SK-N-SH treated with all-trans-retinoic acid at 6 μM for 48 hours (cell line): ENCODE results near the gene SAE1.
A peak's percentile ranks its signal among the peaks of the same experiment; 100 is the strongest.

ENCODE experiments used
- ATAC-seq: fragments of 200-7000 bp; cut with Tn5 transposase; 3 replicates; pipeline ENCODE4 v1.9.1; 2020; ENCODE audit warnings: mild to moderate bottlenecking, moderate library complexity
- ARNTL ChIP-seq: fragments of 450-650 bp; formaldehyde crosslinking; IDR thresholded peaks from 2 replicates; pipeline ENCODE4 v1.5.0; 2020; ENCODE audit warnings: low read depth, mild to moderate bottlenecking, moderate library complexity, borderline replicate concordance
- BACH2 ChIP-seq: fragments of 250-450 bp; sonication (Bioruptor Pico); IDR thresholded peaks from 2 replicates; pipeline ENCODE4 v1.9.0; 2021; ENCODE audit warnings: mild to moderate bottlenecking, borderline replicate concordance
- CSDC2 ChIP-seq: fragments of 250-450 bp; sonication (Bioruptor Pico); IDR thresholded peaks from 2 replicates; pipeline ENCODE4 v1.5.0; 2020; ENCODE audit warnings: mild to moderate bottlenecking, moderate library complexity
- CSRNP3 ChIP-seq: fragments of 250-450 bp; sonication (Bioruptor Pico); IDR thresholded peaks from 2 replicates; pipeline ENCODE4 v1.5.1; 2021; ENCODE audit warnings: mild to moderate bottlenecking, moderate library complexity
- ESRRG ChIP-seq: fragments of 250-450 bp; sonication (Bioruptor Pico); IDR thresholded peaks from 2 replicates; pipeline ENCODE4 v1.6.1; 2021; ENCODE audit warnings: mild to moderate bottlenecking
- GLIS3 ChIP-seq: fragments of 250-450 bp; sonication (Bioruptor Pico); IDR thresholded peaks from 2 replicates; pipeline ENCODE4 v1.5.0; 2020; ENCODE audit warnings: mild to moderate bottlenecking, moderate library complexity
- ISL1 ChIP-seq: fragments of 250-450 bp; sonication (Bioruptor Pico); IDR thresholded peaks from 2 replicates; pipeline ENCODE4 v2.1.2; 2022; ENCODE audit warnings: mild to moderate bottlenecking, moderate library complexity
- OSR1 ChIP-seq: fragments of 250-450 bp; sonication (Bioruptor Pico); IDR thresholded peaks from 2 replicates; pipeline ENCODE4 v1.8.0; 2022; ENCODE audit warnings: moderate library complexity, mild to moderate bottlenecking, inconsistent platforms
- PPARA ChIP-seq: fragments of 250-450 bp; sonication (Bioruptor Pico); IDR thresholded peaks from 2 replicates; pipeline ENCODE4 v1.5.0; 2020; ENCODE audit warnings: mild to moderate bottlenecking, borderline replicate concordance
- SNAI2 ChIP-seq: fragments of 250-450 bp; sonication (Bioruptor Pico); IDR thresholded peaks from 2 replicates; pipeline ENCODE4 v1.5.0; 2020; ENCODE audit warnings: mild to moderate bottlenecking, moderate library complexity
- TCF4 ChIP-seq: fragments of 250-450 bp; sonication (Bioruptor Pico); IDR thresholded peaks from 2 replicates; pipeline ENCODE4 v1.8.0; 2021; ENCODE audit warnings: mild to moderate bottlenecking, moderate library complexity, borderline replicate concordance
- ZFP3 ChIP-seq: fragments of 250-450 bp; sonication (Bioruptor Pico); IDR thresholded peaks from 2 replicates; pipeline ENCODE4 v1.5.0; 2020; ENCODE audit warnings: mild to moderate bottlenecking, moderate library complexity
- ZFP30 ChIP-seq: fragments of 450-650 bp; formaldehyde crosslinking; IDR thresholded peaks from 2 replicates; pipeline ENCODE4 v1.5.0; 2022; ENCODE audit warnings: mild to moderate bottlenecking, moderate library complexity
- ZNF565 ChIP-seq: fragments of 450-650 bp; formaldehyde crosslinking; conservative IDR thresholded peaks from 2 replicates; pipeline ENCODE4 v1.5.0; 2020; ENCODE audit warnings: low read depth, mild to moderate bottlenecking, moderate library complexity
- ZNF70 ChIP-seq: fragments of 450-650 bp; formaldehyde crosslinking; IDR thresholded peaks from 2 replicates; pipeline ENCODE4 v1.5.0; 2020; ENCODE audit warnings: mild to moderate bottlenecking, moderate library complexity
- TF ChIP-seq, protein P1 (sequence below): fragments of 250-450 bp; sonication (Bioruptor Pico); IDR thresholded peaks from 2 replicates; pipeline ENCODE4 v1.5.1; 2020; ENCODE audit warnings: low read depth, mild to moderate bottlenecking, moderate library complexity
- TF ChIP-seq, protein P2 (sequence below): fragments of 250-450 bp; sonication (Bioruptor Pico); IDR thresholded peaks from 2 replicates; pipeline ENCODE4 v1.5.0; 2020; ENCODE audit warnings: mild to moderate bottlenecking, moderate library complexity
- TF ChIP-seq, protein P3 (sequence below): fragments of 250-450 bp; sonication (Bioruptor Pico); IDR thresholded peaks from 2 replicates; pipeline ENCODE4 v1.8.0; 2020; ENCODE audit warnings: mild to moderate bottlenecking, moderate library complexity, borderline replicate concordance

Gene SAE1

DNA sequence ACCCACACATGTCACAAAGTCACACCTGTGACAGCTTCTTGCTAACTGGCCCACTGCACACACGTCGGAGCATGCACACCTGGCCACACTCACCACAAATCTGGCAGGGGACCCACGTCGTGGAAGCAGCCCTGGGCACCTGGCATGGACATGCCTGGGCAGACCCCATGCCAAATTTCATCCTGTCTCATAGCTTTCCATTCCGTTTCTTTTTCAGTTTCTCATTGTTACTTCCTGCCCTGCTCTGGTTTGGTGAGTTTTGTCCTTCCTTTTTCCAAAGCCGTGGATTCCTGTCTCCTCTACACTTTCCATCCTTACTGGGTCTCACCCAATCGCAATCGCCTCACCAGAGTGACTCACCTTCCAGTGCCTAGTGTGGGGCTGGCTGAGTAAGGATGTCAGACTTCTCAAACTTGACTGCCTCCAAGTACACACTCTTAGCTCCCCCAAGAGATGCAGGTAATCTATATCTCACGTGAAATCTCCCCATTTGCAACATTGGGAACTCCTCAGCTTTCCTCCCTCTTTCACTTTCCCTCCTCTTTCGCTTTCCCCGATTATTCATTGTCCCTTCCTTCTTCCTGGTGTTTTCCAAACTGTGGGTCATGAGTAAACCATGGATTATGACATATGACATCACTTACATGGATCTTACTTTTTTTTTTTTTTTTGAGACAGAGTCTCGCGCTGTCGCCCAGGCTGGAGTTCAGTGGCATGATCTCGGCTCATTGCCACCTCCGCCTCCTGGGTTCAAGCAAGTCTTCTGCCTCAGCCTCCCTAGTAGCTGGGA is 102.0 kb downstream of the SAE1 start:
- peak; percentile 5 for ATAC-seq
- TF ChIP-seq ZFP3 (CRISPR knock-in tag), result no peak
- no peak for TF ChIP-seq ESRRG (CRISPR knock-in tag)
- TF ChIP-seq ISL1, result no peak
- TF ChIP-seq GLIS3 (CRISPR knock-in tag), result no peak
- no peak for TF ChIP-seq SNAI2
- TF ChIP-seq, protein P1, sequence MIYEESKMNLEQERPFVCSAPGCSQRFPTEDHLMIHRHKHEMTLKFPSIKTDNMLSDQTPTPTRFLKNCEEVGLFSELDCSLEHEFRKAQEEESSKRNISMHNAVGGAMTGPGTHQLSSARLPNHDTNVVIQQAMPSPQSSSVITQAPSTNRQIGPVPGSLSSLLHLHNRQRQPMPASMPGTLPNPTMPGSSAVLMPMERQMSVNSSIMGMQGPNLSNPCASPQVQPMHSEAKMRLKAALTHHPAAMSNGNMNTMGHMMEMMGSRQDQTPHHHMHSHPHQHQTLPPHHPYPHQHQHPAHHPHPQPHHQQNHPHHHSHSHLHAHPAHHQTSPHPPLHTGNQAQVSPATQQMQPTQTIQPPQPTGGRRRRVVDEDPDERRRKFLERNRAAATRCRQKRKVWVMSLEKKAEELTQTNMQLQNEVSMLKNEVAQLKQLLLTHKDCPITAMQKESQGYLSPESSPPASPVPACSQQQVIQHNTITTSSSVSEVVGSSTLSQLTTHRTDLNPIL, result no peak
- TF ChIP-seq, protein P2, sequence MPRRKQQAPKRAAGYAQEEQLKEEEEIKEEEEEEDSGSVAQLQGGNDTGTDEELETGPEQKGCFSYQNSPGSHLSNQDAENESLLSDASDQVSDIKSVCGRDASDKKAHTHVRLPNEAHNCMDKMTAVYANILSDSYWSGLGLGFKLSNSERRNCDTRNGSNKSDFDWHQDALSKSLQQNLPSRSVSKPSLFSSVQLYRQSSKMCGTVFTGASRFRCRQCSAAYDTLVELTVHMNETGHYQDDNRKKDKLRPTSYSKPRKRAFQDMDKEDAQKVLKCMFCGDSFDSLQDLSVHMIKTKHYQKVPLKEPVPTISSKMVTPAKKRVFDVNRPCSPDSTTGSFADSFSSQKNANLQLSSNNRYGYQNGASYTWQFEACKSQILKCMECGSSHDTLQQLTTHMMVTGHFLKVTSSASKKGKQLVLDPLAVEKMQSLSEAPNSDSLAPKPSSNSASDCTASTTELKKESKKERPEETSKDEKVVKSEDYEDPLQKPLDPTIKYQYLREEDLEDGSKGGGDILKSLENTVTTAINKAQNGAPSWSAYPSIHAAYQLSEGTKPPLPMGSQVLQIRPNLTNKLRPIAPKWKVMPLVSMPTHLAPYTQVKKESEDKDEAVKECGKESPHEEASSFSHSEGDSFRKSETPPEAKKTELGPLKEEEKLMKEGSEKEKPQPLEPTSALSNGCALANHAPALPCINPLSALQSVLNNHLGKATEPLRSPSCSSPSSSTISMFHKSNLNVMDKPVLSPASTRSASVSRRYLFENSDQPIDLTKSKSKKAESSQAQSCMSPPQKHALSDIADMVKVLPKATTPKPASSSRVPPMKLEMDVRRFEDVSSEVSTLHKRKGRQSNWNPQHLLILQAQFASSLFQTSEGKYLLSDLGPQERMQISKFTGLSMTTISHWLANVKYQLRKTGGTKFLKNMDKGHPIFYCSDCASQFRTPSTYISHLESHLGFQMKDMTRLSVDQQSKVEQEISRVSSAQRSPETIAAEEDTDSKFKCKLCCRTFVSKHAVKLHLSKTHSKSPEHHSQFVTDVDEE (CRISPR knock-in tag), result no peak
- TF ChIP-seq OSR1 (CRISPR knock-in tag), result no peak
- TF ChIP-seq CSDC2, result no peak
- no peak for TF ChIP-seq ZNF70 (CRISPR knock-in tag)
- no peak for TF ChIP-seq ZFP30 (CRISPR knock-in tag)

- TF ChIP-seq ZFP3 (CRISPR knock-in tag) (no peak), ESRRG (CRISPR knock-in tag) (no peak), SNAI2 (no peak), BACH2 (CRISPR knock-in tag) (no peak), CSRNP3 (CRISPR knock-in tag) (no peak), TCF4 (CRISPR knock-in tag) (no peak), ZNF565 (CRISPR knock-in tag) (no peak), GLIS3 (CRISPR knock-in tag) (no peak), ZFP30 (CRISPR knock-in tag) (no peak), CSDC2 (no peak), OSR1 (CRISPR knock-in tag) (no peak), PPARA (no peak), ARNTL (CRISPR knock-in tag) (no peak)
- TF ChIP-seq, protein P2 (CRISPR knock-in tag), result no peak
- TF ChIP-seq, protein P3, sequence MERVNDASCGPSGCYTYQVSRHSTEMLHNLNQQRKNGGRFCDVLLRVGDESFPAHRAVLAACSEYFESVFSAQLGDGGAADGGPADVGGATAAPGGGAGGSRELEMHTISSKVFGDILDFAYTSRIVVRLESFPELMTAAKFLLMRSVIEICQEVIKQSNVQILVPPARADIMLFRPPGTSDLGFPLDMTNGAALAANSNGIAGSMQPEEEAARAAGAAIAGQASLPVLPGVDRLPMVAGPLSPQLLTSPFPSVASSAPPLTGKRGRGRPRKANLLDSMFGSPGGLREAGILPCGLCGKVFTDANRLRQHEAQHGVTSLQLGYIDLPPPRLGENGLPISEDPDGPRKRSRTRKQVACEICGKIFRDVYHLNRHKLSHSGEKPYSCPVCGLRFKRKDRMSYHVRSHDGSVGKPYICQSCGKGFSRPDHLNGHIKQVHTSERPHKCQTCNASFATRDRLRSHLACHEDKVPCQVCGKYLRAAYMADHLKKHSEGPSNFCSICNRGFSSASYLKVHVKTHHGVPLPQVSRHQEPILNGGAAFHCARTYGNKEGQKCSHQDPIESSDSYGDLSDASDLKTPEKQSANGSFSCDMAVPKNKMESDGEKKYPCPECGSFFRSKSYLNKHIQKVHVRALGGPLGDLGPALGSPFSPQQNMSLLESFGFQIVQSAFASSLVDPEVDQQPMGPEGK (CRISPR knock-in tag), result no peak
- TF ChIP-seq, protein P1, result no peak
- TF ChIP-seq, all 23 proteins: peak for 0
Observed at GRCh38 chr19:47236072-47236675, 105.5 kb downstream of the SAE1 start.

More at GRCh38 chr19:47236072-47236675, 105.5 kb downstream of the SAE1 start:
- no peak for ATAC-seq
